ENCODE results near the gene C19orf38. TPM values are rescaled to one million over a fixed set of nuclear protein-coding genes. Genes with fewer than 3 reads are reported as not detected.

Gene C19orf38
- total and polyA plus RNA-seq, 2 donors (not counting 3 experiments of a cell fraction or from before 2014, with no cell fraction given), result not detected

DNA sequence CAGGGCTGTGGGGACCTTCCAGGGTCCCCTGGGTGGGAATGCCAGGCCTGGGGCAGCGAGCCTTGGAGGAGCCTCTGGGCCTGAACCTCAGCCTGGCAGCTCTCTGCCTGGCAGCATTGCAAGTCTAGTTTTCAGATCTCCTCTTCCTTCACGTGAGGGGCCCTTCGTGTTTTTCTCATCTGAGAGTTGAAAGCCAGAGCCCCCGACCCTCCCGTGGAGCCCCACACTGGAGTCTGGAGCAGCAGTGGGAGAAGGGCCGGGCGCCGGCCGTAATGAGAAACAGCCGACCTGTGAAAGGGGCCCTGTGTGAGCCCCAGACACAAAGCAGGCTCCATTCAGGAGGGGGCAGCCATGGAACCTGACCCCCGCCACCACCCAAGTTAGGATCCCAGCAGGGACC lies 31.5 kb upstream of the C19orf38 start:
- Histone ChIP-seq H3K4me1 (ENCODE audit: control insufficient read depth, extremely low read depth, insufficient read depth, low read length) (peaks cover 8% of the 10 kb centered on the region), H4K20me1 (replicated peaks; ENCODE audit: control insufficient read depth, extremely low read depth, insufficient read depth, low read length) (no peaks in the 10 kb centered on the region), H3K9me3 (replicated peaks; ENCODE audit: control insufficient read depth, insufficient read depth, low read length) (no peaks in the 10 kb centered on the region), H3K79me2 (ENCODE audit: control insufficient read depth, insufficient read depth, low read length) (peaks cover 1% of the 10 kb centered on the region), H2AFZ (ENCODE audit: low read depth, low read length) (no peak overlapping the region), H3K4me2 (ENCODE audit: insufficient read depth, low read length) (no peak overlapping the region), H3K9me1 (replicated peaks; ENCODE audit: control insufficient read depth, extremely low read depth, insufficient read depth, low read length) (no peaks in the 10 kb centered on the region), H3K27me3 (ENCODE audit: control insufficient read depth in 2 of 2, insufficient read depth in 2 of 2, low read length in 2 of 2) (no peaks in the 10 kb centered on the region), H3K9ac (replicated peaks; ENCODE audit: extremely low read depth, insufficient read depth, low read length) (no peak overlapping the region), H3K4me3 (replicated peaks in 1 of 3; ENCODE audit: insufficient read depth in 1 of 3, low read depth in 1 of 3, low read length in 3 of 3) (no peak overlapping the region), H3K27ac (ENCODE audit: insufficient read depth, low read depth, low read length) (no peak overlapping the region), H3K36me3 (ENCODE audit: control insufficient read depth in 2 of 2, extremely low read depth in 1 of 2, insufficient read depth in 2 of 2, low read length in 2 of 2) (peaks cover 4 to 38% of the 10 kb centered on the region in 2 experiments)
- TF ChIP-seq POLR2AphosphoS5 (IDR thresholded peaks at IDR 0.05; ENCODE audit: insufficient read depth, low read depth, low read length) (no peak), EZH2 (IDR thresholded peaks at IDR 0.05; ENCODE audit: borderline replicate concordance, low read depth, low read length, severe bottlenecking) (no peak), FOS (IDR thresholded peaks at IDR 0.05; ENCODE audit: borderline replicate concordance, insufficient read depth, low read length) (no peak), MYC (IDR thresholded peaks at IDR 0.05; ENCODE audit: low read depth, low read length) (no peak), GATA2 (IDR thresholded peaks at IDR 0.05; ENCODE audit: insufficient read depth, insufficient read length, low read depth, low read length) (no peak), POLR2A (IDR thresholded peaks at IDR 0.05; ENCODE audit: low read depth, low read length) (no peak), JUN (IDR thresholded peaks at IDR 0.05; ENCODE audit: borderline replicate concordance, insufficient read depth, insufficient read length, low read depth) (no peak)
- TF ChIP-seq, protein P1, sequence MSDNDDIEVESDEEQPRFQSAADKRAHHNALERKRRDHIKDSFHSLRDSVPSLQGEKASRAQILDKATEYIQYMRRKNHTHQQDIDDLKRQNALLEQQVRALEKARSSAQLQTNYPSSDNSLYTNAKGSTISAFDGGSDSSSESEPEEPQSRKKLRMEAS (IDR thresholded peaks at IDR 0.05; ENCODE audit: insufficient read depth, insufficient read length), result no peak
- TF ChIP-seq, protein P2, sequence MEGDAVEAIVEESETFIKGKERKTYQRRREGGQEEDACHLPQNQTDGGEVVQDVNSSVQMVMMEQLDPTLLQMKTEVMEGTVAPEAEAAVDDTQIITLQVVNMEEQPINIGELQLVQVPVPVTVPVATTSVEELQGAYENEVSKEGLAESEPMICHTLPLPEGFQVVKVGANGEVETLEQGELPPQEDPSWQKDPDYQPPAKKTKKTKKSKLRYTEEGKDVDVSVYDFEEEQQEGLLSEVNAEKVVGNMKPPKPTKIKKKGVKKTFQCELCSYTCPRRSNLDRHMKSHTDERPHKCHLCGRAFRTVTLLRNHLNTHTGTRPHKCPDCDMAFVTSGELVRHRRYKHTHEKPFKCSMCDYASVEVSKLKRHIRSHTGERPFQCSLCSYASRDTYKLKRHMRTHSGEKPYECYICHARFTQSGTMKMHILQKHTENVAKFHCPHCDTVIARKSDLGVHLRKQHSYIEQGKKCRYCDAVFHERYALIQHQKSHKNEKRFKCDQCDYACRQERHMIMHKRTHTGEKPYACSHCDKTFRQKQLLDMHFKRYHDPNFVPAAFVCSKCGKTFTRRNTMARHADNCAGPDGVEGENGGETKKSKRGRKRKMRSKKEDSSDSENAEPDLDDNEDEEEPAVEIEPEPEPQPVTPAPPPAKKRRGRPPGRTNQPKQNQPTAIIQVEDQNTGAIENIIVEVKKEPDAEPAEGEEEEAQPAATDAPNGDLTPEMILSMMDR (IDR thresholded peaks at IDR 0.05; ENCODE audit: extremely low read depth in 1 of 2, insufficient read depth in 1 of 2, low read depth in 1 of 2, low read length in 2 of 2), result no peak
- intact Hi-C loops (cut with micrococcal nuclease), result no loop called here
- ChIA-PET CTCF (no interaction called here), POLR2A (no interaction called here)
- dilution Hi-C loops (cut with MboI; ENCODE audit: extremely low pct_ligation_motif_present, low sequenced_read_pairs), result no loop called here
- FAIRE-seq, result no peak
- DNase-seq (ENCODE audit: low read depth, low spot score), result no peak
- BruUV-seq (replicated peaks), result no TSS peak

Measured in endothelial cell of umbilical vein (primary cell).